ENCODE measurements around the gene APOE. TPM values are rescaled to one million over a fixed set of nuclear protein-coding genes. Genes with fewer than 3 reads are reported as not detected.
A peak's percentile ranks its signal among the peaks of the same experiment; 100 is the strongest.

Gene APOE
- total RNA-seq, 1 donor from 2014 or later = 77.0 TPM

GRCh38 chr19:44948763-44949374 is 43.3 kb downstream of the APOE start:
- no peak for DNase-seq (ENCODE audit: low spot score in 2 of 2)
- no peak for FAIRE-seq

- no peak for DNase-seq (ENCODE audit: low spot score in 2 of 2)
- no peak for FAIRE-seq
Observed at GRCh38 chr19:44949550-44949949, 44.0 kb downstream of the APOE start.

GRCh38 chr19:44951179-44952159 is 45.9 kb downstream of the APOE start:
- DNase-seq (ENCODE audit: low spot score in 2 of 2) = peak; percentile 54 to 72
- no peak for FAIRE-seq

GRCh38 chr19:44954278-44954648 is 48.7 kb downstream of the APOE start:
- FAIRE-seq = no peak
- DNase-seq (ENCODE audit: low spot score in 2 of 2) = no peak

GRCh38 chr19:44954649-44955504 is 49.3 kb downstream of the APOE start, which contains the start of gene CLPTM1:
CLPTM1 (plus strand) TSS chr19:44955380; CDS start chr19:44955396, 16 bp downstream.
- peak; percentile 96 to 97 for DNase-seq (ENCODE audit: low spot score in 2 of 2)
- no peak for FAIRE-seq

GRCh38 chr19:44955505-44956439 is 50.2 kb downstream of the APOE start:
- FAIRE-seq (no peak), DNase-seq (ENCODE audit: low spot score in 2 of 2) (no peak)

GRCh38 chr19:44957526-44957925 is 51.9 kb downstream of the APOE start:
- FAIRE-seq = no peak
- DNase-seq (ENCODE audit: low spot score in 2 of 2) = no peak

- DNase-seq (ENCODE audit: low spot score in 2 of 2) (no peak), FAIRE-seq (no peak)
Observed at GRCh38 chr19:44958090-44958489, 52.5 kb downstream of the APOE start.

Other genes with a start within 250 kb of the APOE start
- gene CEACAM19, start 234.3 kb upstream of the APOE start, total RNA-seq = 0.82 TPM
- not detected for gene CEACAM16, start 206.6 kb upstream of the APOE start, total RNA-seq
- gene BCL3, start 157.1 kb upstream of the APOE start, total RNA-seq = 0.41 TPM
- gene CBLC, start 127.9 kb upstream of the APOE start, total RNA-seq = not detected
- gene BCAM, start 96.7 kb upstream of the APOE start, total RNA-seq = 5.7 TPM
- gene NECTIN2, start 59.5 kb upstream of the APOE start, total RNA-seq = 26.1 TPM
- 30.6 TPM for gene TOMM40, start 14.5 kb upstream of the APOE start, total RNA-seq
- 2.9 TPM for gene APOC1, start 8.8 kb downstream of the APOE start, total RNA-seq
- gene APOC4, start 36.4 kb downstream of the APOE start, total RNA-seq = not detected
- gene APOC2, start 40.3 kb downstream of the APOE start, total RNA-seq = 0.41 TPM
- gene CLPTM1, start 49.6 kb downstream of the APOE start, total RNA-seq = 35.1 TPM
- 0.41 TPM for gene RELB, start 95.7 kb downstream of the APOE start, total RNA-seq
- gene CLASRP, start 133.2 kb downstream of the APOE start, total RNA-seq = 5.3 TPM
- under 0.01 TPM for gene ZNF296, start 170.7 kb downstream of the APOE start, total RNA-seq
- 11.8 TPM for gene GEMIN7, start 173.5 kb downstream of the APOE start, total RNA-seq
- 24.1 TPM for gene PPP1R37, start 187.4 kb downstream of the APOE start, total RNA-seq

Data from frontal cortex (tissue), 4 donors.